ENCODE data around the gene MISP.

The MISP gene

DNA sequence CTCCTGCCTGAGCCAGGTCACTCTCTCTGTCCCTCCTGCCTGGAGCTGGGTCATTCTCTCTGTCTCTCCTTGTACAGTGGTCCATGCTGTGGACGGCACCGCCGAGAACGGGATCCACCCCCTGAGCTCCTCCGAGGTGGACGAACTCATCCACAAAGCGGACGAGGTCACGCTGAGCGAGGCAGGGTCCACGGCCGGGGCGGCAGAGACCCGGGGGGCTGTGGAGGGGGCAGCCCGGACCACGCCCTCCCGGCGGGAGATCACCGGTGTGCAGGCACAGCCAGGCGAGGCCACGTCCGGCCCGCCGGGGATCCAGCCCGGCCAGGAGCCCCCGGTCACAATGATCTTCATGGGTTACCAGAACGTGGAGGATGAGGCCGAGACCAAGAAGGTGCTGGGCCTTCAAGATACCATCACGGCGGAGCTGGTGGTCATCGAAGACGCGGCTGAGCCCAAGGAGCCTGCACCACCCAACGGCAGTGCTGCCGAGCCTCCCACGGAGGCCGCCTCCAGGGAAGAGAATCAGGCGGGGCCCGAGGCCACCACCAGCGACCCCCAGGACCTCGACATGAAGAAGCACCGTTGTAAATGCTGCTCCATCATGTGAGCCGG is 4.6 kb upstream of the MISP start:
- no peak for DNase-seq (ENCODE audit: low read depth)

DNA sequence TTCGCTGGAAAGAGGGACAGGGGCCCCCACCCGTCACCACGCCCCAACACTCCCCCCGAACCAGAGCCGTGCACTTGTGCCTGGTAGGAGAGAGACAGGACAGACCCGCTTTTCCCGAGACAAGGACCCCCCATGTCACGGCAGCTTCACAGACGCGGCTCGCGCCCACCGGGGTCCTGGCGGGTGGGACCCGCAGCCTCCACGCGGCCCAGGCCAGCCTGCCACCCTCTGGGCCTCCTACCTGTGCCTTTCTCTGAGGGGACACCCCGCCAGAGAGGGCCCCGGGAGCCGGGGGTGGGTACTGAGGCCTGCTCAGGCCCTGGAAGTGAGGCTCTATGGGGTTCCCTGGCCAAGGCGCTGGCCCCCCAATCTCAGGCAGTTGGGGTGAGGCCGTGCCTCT is 4.0 kb upstream of the MISP start:
- no peak for DNase-seq (ENCODE audit: low read depth)

DNA sequence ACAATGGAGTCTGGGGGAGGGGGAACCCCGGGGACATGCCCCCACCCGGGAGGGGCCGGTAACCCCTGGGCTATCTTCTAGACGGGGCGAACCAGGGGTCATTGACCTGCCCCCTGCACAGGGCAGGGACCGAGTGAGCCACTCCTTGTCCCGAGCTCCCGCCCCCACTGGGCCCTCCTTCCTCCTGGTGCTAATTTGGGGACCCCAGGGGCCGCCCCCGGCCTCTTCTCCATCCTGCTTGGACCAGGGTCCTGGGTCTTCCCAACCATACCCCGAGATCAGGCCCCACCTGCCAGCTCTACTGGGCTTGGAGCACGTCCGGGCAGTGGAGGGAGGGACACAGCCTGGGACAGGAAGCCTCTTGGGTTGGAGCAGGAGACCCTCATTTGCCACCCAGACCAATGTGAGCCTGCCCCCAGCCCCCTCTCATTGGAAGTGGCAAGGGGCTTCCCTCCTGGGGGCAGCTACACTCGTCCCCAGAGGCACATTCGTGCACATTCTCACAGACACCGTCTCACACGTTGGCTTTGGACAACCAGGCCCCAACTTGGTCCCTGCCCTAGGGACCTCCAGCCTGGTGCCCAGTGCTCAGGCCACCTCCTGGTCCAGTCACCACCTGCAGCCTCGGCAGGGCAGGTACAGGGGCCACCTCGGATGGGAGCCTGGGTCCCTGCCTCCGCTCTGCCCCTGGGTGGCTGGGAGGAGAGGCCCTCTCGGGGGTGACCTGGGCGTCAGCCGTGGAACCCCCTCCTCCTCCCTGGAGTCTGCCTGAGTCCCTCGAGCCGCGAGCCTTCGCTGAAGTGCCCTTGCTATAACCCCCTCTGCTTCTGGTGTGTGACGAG is 3.3 kb upstream of the MISP start:
- no peak for DNase-seq (ENCODE audit: low read depth)

DNA sequence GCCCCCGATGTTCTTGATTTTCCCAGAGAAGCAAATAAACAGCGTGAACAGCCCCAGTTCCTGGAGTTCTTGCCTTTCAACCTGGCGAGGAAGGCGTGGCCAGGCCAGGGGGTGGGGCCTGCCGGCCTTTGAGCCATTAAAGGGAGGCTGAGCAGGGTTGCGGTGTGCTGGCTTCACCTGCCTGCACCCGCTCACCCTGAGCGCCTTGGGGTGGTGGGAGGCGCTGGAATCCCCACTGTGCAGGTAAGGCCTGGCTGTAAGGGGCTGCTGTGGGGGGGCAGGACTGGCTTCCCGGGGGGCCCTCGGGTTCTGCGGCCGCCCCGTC is 2.7 kb upstream of the MISP start:
- DNase-seq (ENCODE audit: low read depth) = no peak

DNA sequence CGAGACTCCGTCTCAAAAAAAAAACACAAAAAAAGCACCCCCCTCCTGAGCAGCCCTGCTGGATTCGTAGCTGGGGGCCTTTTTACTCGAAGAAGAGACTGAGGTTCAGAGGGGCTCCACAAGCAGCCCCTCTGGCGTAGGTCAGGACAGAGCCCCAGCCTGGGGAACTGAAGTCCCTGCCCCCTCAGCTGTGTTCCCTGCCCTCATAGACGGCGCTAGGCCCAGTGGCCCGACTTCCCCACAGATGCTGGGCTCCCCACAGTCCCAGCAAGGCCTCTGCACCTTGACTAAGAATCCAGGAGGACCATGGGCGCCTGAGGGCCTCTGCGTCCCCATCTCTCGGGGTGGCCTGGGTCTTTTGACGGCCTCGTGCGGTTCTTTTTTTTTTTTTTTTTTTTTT is 1.1 kb upstream of the MISP start:
- no peak for DNase-seq (ENCODE audit: low read depth)

DNA sequence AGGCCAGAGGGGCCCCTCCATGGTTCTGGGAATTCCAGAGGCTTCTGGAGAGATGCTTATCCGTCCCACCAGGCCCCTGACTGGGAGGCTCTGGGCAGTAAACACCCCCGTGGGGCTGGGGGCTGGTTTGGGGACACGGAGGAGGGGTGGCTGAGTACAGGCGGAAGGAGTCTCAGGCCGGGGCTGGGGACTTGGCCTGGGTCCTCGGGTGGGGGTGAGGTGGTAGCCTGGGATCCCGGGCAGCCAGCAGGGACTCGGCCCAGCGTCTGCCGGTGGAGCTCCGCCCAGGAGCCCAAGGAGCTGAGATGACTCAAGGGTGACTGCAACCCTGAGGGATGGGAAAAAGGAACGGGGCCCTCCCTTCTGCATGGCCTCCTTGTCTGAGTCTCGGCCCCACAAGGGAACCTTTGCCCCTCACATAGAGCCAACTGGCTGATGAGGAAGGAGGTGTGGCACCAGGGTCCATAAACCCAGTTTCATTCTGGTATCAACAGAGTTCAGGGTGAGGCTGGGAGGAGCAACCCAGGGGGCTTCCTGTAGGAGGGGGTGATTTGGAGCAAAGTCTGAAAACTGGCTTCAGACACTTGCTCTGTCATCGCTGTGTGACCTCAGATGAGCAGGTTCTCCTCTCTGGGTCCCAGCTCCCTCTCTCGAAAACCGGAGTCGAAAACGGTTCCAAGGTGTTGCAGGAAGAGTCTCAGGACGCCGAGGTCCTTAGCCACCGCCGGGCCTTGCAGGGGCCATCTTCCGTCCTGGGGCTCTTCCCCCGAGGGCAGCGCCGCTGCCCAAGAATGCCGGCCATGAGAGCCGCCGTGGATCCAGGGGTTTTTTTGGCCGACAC is 809 bp downstream of the MISP start:
- DNase-seq (ENCODE audit: low read depth) = no peak

DNA sequence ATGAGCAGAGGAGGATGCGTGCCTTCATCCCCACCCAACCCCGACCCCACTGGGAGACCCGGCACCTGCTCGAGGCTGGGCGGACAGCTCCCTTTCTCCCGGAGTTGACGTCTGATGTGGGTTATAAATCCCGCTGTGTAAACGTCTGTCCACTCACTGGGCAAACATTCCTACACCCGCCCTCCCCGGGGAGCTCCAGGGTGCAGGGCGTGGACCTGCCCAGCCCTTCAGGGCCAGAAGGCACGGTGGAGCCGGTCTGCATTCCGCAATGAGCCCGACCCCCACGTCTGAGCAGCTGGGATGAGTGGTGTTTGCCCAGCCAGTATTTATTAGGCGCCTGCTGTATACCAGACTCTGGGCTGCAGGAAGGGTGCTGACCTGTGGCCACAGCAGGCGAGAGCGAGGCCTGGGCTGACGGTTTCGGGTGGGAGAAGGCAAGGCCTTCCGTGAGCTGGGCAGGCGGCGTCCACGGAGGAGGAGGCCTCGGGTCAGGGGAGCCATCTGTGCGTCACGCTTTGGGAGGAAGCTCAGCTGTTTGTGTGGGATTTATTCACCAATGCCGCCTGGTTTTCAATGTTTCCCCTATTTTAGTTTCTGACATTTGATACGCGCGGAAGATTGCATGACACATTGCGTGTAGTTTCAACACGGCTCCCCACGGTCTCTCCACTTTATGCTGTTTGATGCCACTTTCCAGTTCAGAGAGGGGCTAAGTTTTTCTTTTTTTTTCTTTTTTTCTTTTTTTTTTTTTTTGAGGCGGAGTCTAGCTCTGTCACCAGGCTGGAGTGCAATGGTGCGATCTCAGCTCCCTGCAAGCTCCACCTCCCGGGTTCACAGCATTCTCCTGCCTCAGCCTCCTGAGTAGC is 2.0 kb downstream of the MISP start:
- DNase-seq (ENCODE audit: low read depth) = no peak

DNA sequence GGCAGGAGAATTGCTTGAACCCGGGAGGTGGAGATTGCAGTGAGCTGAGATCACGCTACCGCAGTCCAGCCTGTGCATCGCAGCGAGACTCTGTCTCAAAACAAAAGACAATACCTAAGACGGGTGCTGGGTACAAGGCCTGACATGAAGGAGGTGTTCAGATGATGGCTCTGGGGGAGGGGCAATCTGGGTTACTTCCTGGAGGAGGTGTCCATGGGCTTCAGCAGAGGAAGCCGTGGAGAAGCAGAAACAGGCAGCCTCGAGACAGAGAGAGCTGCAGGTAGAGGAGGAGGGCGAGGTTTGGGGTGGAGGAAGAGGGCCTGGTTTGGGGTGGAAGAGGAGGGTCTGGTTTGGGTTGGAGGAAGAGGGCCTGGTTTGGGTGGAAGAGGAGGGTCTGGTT is 3.6 kb downstream of the MISP start:
- no peak for DNase-seq (ENCODE audit: low read depth)

DNA sequence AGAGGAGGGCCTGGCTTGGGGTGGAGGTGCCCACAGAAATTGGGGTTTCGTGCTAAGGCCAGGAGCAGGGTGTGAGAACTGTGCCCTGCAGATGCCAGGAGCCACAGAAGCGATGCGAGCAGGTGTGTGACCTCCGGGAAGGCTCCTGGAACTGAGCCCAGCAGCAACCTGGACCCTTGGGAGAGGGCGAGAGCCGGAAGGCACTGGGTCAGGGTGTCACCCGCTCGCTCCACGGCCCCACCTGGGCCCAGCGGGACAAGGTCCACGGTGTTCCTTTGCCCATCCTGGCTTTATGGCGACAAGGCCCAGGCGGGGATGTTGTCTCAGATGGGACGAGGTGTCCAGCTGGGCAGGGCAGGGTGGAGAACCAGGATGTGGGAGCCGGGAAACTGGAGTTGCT is 4.2 kb downstream of the MISP start:
- no peak for DNase-seq (ENCODE audit: low read depth)

DNA sequence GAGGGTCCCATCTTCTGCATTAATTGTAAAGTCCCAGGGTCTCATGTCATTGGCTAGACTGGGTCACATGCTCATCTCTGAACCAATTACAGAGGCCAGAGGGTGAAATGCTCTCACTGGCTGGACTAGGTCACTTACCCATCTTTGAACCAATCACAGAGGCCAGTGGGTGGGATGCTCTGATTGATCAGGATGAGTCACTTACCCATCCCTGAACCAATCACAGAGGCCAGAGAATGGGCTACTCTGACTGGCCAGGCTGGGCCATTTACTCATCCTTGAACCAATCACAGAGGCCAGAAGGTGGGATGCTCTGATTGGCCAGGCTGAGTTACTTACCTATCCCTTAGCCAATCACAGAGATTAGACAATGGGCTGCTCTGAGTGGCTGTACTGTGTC is 5.3 kb downstream of the MISP start:
- no peak for DNase-seq (ENCODE audit: low read depth)

DNA sequence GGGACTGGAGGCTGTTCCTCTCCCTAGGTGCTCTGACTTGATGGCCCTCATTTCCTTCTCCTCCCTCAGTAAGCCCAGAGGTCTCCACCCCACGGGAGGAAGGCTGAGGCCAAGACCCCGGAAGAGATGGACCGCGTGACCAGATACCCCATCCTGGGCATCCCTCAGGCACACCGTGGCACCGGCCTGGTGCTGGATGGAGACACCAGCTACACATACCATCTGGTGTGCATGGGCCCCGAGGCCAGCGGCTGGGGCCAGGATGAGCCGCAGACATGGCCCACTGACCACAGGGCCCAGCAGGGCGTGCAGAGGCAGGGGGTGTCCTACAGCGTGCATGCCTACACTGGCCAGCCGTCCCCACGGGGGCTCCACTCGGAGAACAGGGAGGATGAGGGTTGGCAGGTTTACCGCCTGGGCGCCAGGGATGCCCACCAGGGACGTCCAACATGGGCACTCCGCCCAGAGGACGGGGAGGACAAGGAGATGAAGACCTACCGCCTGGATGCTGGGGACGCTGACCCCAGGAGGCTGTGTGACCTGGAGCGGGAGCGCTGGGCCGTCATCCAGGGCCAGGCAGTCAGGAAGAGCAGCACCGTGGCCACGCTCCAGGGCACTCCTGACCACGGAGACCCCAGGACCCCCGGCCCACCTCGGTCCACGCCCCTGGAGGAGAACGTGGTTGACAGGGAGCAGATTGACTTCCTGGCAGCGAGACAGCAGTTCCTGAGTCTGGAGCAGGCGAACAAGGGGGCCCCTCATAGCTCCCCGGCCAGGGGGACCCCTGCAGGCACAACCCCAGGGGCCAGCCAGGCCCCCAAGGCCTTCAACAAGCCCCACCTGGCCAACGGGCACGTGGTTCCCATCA is 6.1 kb downstream of the MISP start:
- DNase-seq (ENCODE audit: low read depth) = no peak

DNA sequence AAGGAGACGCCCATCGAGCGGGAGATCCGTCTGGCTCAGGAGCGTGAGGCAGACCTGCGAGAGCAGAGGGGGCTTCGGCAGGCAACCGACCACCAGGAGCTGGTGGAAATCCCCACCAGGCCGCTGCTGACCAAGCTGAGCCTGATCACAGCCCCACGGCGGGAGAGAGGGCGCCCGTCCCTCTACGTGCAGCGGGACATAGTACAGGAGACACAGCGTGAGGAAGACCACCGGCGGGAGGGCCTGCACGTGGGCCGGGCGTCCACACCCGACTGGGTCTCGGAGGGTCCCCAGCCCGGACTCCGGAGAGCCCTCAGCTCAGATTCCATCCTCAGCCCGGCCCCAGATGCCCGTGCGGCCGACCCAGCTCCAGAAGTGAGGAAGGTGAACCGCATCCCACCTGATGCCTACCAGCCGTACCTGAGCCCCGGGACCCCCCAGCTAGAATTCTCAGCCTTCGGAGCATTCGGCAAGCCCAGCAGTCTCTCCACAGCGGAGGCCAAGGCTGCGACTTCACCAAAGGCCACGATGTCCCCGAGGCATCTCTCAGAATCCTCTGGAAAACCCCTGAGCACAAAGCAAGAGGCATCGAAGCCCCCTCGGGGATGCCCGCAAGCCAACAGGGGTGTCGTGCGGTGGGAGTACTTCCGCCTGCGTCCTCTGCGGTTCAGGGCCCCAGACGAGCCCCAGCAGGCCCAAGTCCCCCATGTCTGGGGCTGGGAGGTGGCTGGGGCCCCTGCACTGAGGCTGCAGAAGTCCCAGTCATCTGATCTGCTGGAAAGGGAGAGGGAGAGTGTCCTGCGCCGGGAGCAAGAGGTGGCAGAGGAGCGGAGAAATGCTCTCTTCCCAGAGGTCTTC is 7.1 kb downstream of the MISP start:
- DNase-seq (ENCODE audit: low read depth) = no peak

DNA sequence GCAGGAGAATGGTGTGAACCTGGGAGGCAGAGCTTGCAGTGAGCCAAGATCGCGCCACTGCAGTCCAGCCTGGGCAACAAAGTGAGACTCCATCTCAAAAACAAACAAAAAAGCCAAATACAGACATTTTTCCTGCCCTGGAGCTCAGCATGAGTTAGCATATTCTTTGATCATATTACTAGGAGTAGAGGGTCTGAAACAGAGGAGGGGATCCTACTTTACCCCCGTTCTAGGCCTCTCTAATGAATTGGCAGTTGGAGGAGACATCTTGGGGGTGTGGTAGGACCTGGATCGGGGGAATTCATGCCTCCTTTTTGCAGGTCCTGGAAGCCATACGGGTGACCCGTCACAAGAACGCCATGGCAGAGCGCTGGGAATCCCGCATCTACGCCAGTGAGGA is 12.3 kb downstream of the MISP start:
- DNase-seq (ENCODE audit: low read depth) = no peak

DNA sequence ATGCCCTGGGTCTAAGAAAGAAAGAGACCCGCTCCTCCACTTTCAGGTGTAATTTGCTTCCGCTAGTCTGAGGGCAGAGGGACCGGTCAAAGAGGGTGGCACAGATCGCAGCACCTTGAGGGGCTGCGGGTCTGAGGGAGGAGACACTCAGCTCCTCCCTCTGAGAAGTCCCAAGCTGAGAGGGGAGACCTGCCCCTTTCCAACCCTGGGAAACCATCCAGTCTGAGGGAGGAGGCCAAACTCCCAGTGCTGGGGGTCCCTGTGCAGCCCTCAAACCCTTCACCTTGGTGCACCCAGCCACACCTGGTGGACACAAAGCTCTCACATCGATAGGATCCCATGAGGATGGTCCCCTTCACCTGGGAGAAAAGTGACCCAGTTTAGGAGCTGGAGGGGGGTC is 13.0 kb downstream of the MISP start:
- DNase-seq (ENCODE audit: low read depth) = no peak

DNA sequence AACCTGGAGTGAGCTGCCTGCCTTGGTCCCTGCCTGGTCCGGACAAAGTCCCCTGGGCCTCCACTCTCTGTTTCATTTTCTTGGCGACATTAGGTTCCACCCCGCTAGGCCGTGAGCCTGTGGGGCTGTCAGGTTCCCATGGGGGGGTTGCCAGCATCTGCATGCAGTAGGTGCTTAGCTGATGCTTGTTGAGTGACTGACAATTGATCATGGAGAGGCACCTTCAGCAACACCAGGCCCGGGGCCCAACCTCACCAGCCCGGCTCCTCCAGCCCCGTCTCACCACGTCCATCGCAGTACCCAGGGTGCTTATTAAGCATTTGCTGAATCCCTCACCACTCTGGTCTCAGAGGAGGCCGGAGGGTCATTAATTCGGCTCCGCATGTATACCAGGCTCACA is 13.4 kb downstream of the MISP start:
- no peak for DNase-seq (ENCODE audit: low read depth)

DNA sequence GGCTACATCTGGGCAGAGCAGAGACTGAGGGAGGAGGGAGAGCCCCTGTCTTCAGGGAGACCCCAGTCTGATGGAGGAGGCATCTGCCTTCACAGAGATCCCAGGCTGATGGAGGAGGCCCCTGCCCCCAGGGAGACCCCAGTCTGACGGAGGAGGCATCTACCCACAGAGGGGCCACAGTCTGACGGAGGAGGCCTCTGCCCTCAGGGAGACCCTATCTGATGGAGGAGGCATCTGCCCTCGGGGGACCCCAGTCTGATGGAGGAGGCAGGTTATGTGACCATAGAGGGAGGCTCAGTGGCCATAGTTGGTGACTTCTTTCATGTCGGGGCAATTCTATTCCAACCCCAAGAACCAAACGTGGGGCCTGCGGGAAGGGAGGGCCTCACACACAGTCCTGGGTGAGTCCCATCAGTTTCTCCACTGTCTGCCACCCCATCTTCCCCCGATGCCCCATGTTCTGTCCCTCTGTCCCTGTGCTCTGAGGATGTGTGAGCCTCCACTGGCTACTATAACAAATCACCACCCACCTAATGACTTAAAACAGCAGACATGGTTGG is 14.3 kb downstream of the MISP start:
- no peak for DNase-seq (ENCODE audit: low read depth)

DNA sequence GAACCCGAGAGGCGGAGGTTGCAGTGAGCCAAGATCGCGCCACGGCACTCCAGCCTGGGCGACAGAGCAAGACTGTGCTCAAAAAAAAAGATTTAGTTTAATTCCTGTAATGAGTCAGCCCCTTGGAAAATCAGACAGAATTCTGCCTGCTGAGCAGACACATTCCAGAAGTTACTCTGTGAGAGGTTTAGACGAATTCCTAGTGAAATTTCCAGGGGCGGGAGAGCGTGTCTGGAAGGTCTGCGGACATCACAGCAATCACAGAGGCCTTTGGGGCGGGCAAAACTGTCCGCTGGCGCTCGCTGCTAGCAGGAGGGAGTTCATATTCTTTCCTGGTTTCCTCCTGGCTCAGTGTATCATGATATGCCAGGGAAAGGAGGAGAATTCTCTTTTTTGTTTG is 17.5 kb downstream of the MISP start:
- DNase-seq (ENCODE audit: low read depth) = no peak

DNA sequence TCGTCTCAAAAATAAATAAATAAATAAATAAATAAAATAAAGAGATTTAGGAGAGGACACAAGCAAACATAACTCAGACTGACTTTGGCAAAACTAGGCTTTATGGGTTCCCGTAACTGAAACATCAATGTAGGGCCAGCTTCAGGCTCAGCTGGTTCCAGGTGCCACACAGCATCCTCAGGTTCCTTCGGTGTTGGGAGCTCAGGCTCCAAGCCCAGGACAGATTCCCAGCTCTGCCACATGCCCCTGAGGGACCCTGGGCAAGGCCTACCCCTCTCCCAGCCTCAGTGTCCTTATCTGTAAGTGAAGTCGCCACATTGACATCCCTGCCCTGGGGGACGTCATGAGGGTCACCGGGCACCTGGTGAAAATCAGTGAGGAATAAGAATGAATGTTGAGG is 18.7 kb downstream of the MISP start:
- DNase-seq (ENCODE audit: low read depth) = no peak

DNA sequence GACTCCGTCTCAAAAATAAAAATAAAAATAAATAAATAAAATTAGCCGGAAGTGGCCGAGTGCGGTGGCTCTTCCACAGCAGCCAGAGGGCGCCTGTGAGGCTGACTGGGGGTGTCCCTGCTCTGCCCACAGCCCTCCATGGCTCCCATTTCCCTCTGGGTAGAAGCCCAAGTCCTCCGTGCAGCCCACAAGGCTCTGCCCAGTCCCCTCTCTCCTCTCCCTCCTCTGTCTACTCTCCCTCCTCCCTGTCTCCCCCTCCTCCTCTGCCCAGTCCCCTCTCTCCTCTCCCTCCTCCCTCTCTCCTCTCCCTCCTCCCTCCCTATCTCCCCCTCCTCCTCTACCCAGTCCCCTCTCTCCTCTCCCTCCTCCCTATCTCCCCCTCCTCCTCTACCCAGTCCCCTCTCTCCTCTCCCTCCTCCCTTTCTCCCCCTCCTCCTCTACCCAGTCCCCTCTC is 20.4 kb downstream of the MISP start:
- DNase-seq (ENCODE audit: low read depth) = no peak

DNA sequence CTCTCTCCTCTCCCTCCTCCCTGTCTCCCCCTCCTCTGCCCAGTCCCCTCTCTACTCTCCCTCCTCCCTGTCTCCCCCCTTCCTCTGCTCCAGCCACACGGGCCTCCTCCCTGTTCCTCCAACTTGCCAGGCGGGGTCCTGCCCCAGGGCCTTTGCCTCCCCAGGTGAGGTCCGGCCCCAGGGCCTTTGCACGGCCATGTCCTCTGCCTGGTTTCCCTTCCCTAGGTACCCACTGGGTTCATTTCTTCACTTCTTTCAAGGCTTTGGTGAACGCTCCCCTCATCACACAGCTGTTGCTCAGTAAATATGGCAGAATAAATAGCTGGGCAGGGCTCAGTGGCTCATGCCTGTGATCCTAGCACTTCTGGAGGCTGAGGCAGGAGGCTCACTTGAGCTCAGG is 21.2 kb downstream of the MISP start:
- no peak for DNase-seq (ENCODE audit: low read depth)
